Endothelial cell of umbilical vein (primary cell): ENCODE data around the gene USP12.
"Not testable (repeated sequence)": the region's sequence is repeated elsewhere in the genome, so short reads cannot be mapped to it uniquely, and the experiment has no call there.

Experiments
- CTCF ChIP-seq, 2 donors: IDR thresholded peaks; 1 replicate in 1 of 2; 2 replicates in 1 of 2; pipeline ENCODE4 v1.5.1; 2011; ENCODE audit warnings: low read length in 2 of 2, mild to moderate bottlenecking in 2 of 2, moderate library complexity in 2 of 2, control low read depth in 1 of 2, inconsistent platforms in 1 of 2, low read depth in 1 of 2; ENCODE audit not compliant: insufficient read depth in 1 of 2; ENCODE audit errors: extremely low read depth in 1 of 2
- GATA2 ChIP-seq: IDR thresholded peaks from 2 replicates; pipeline ENCODE4 v1.7.0; 2011; ENCODE audit warnings: low read depth, mild to moderate bottlenecking, moderate library complexity, mixed read lengths, low read length; ENCODE audit not compliant: insufficient read length, insufficient read depth

GRCh38 chr13:27213386-27213785, 41.8 kb upstream of the USP12 start:
- not testable (repeated sequence) for TF ChIP-seq GATA2; CTCF (IDR thresholded peaks at IDR 0.05; ENCODE audit: extremely low read depth in 1 of 2, insufficient read depth in 1 of 2, low read depth in 1 of 2, low read length in 2 of 2)
